ENCODE results near the gene SSH3.

SSH3 gene

GRCh38 chr11:67332081-67332691, 28.9 kb downstream of the SSH3 start:
- Histone ChIP-seq H3K4me1 (ENCODE audit: control insufficient read depth, low read depth, low read length) (no peaks in the 10 kb centered on the region), H3K18ac (ENCODE audit: low read length) (no peak overlapping the region), H3K27ac (ENCODE audit: low read depth, low read length) (no peak overlapping the region), H3K27me3 (ENCODE audit: insufficient read depth, low read length, poor library complexity) (no peaks in the 10 kb centered on the region), H2BK120ac (ENCODE audit: low read depth, low read length) (no peak overlapping the region), H3K79me1 (ENCODE audit: low read length) (no peaks in the 10 kb centered on the region), H2AK5ac (ENCODE audit: low read length) (no peak overlapping the region), H3K36me3 (ENCODE audit: control insufficient read depth, insufficient read depth, low read length) (no peaks in the 10 kb centered on the region), H2BK15ac (replicated peaks; ENCODE audit: low read depth) (no peak overlapping the region), H3K4ac (ENCODE audit: low read depth, low read length) (no peak overlapping the region), H4K5ac (ENCODE audit: low read length) (no peak overlapping the region), H3K56ac (ENCODE audit: low read length) (no peak overlapping the region), H3K9ac (ENCODE audit: low read length) (no peak overlapping the region), H3K4me3 (ENCODE audit: low read length) (no peak overlapping the region), H3K23ac (ENCODE audit: low read length) (no peak overlapping the region), H2BK5ac (ENCODE audit: low read length) (no peak overlapping the region), H3K4me2 (ENCODE audit: low read length) (no peak overlapping the region), H4K8ac (ENCODE audit: low read depth, low read length) (no peak overlapping the region), H3K79me2 (ENCODE audit: control insufficient read depth, insufficient read depth, low read length) (no peaks in the 10 kb centered on the region)
- DNase-seq: no peak
- no CpG with 5 or more reads among the region's 6 CpGs for WGBS (ENCODE audit: extremely low coverage, insufficient coverage, low lambda C conversion rate)

- no CpG with 5 or more reads among the region's 3 CpGs for WGBS (ENCODE audit: extremely low coverage, insufficient coverage, low lambda C conversion rate)
- no peak overlapping the region for H2BK120ac ChIP-seq (ENCODE audit: low read depth, low read length)
- no peak overlapping the region for H2BK5ac ChIP-seq (ENCODE audit: low read length)
- no peak overlapping the region for H3K27ac ChIP-seq (ENCODE audit: low read depth, low read length)
- no peak overlapping the region for H4K8ac ChIP-seq (ENCODE audit: low read depth, low read length)
- H3K27me3 ChIP-seq (ENCODE audit: insufficient read depth, low read length, poor library complexity): no peaks in the 10 kb centered on the region
- no peaks in the 10 kb centered on the region for H3K36me3 ChIP-seq (ENCODE audit: control insufficient read depth, insufficient read depth, low read length)
- no peak overlapping the region for H3K23ac ChIP-seq (ENCODE audit: low read length)
- H3K4me3 ChIP-seq (ENCODE audit: low read length): no peak overlapping the region
- no peaks in the 10 kb centered on the region for H3K79me2 ChIP-seq (ENCODE audit: control insufficient read depth, insufficient read depth, low read length)
- no peak overlapping the region for H3K9ac ChIP-seq (ENCODE audit: low read length)
- no peak overlapping the region for H3K56ac ChIP-seq (ENCODE audit: low read length)
- DNase-seq: no peak
- H3K79me1 ChIP-seq (ENCODE audit: low read length): no peaks in the 10 kb centered on the region
- H4K5ac ChIP-seq (ENCODE audit: low read length): no peak overlapping the region
- H3K4ac ChIP-seq (ENCODE audit: low read depth, low read length): no peak overlapping the region
- no peak overlapping the region for H2AK5ac ChIP-seq (ENCODE audit: low read length)
- no peaks in the 10 kb centered on the region for H3K4me1 ChIP-seq (ENCODE audit: control insufficient read depth, low read depth, low read length)
- H3K18ac ChIP-seq (ENCODE audit: low read length): no peak overlapping the region
- no peak overlapping the region for H3K4me2 ChIP-seq (ENCODE audit: low read length)
- no peak overlapping the region for H2BK15ac ChIP-seq (replicated peaks; ENCODE audit: low read depth)
These were observed 33.9 kb downstream of the SSH3 start for GRCh38 chr11:67337257-67337656.

- no peaks in the 10 kb centered on the region for H3K4me1 ChIP-seq (ENCODE audit: control insufficient read depth, low read depth, low read length)
- no peak overlapping the region for H2BK15ac ChIP-seq (replicated peaks; ENCODE audit: low read depth)
- H3K36me3 ChIP-seq (ENCODE audit: control insufficient read depth, insufficient read depth, low read length): no peaks in the 10 kb centered on the region
- H3K4me2 ChIP-seq (ENCODE audit: low read length): no peak overlapping the region
- WGBS (ENCODE audit: extremely low coverage, insufficient coverage, low lambda C conversion rate): no CpG with 5 or more reads among the region's 4 CpGs
- H3K23ac ChIP-seq (ENCODE audit: low read length): no peak overlapping the region
- no peak overlapping the region for H3K4me3 ChIP-seq (ENCODE audit: low read length)
- H3K4ac ChIP-seq (ENCODE audit: low read depth, low read length): no peak overlapping the region
- H3K18ac ChIP-seq (ENCODE audit: low read length): no peak overlapping the region
- no peak overlapping the region for H4K8ac ChIP-seq (ENCODE audit: low read depth, low read length)
- H2BK5ac ChIP-seq (ENCODE audit: low read length): no peak overlapping the region
- no peak overlapping the region for H4K5ac ChIP-seq (ENCODE audit: low read length)
- DNase-seq: no peak
- no peaks in the 10 kb centered on the region for H3K79me1 ChIP-seq (ENCODE audit: low read length)
- no peaks in the 10 kb centered on the region for H3K27me3 ChIP-seq (ENCODE audit: insufficient read depth, low read length, poor library complexity)
- no peak overlapping the region for H2AK5ac ChIP-seq (ENCODE audit: low read length)
- no peaks in the 10 kb centered on the region for H3K79me2 ChIP-seq (ENCODE audit: control insufficient read depth, insufficient read depth, low read length)
- no peak overlapping the region for H3K9ac ChIP-seq (ENCODE audit: low read length)
- no peak overlapping the region for H3K56ac ChIP-seq (ENCODE audit: low read length)
- H3K27ac ChIP-seq (ENCODE audit: low read depth, low read length): no peak overlapping the region
- no peak overlapping the region for H2BK120ac ChIP-seq (ENCODE audit: low read depth, low read length)
These were observed 40.9 kb downstream of the SSH3 start for GRCh38 chr11:67344264-67344663.

GRCh38 chr11:67345247-67345919, 42.1 kb downstream of the SSH3 start:
- Histone ChIP-seq H2BK120ac (ENCODE audit: low read depth, low read length) (no peak overlapping the region), H3K23ac (ENCODE audit: low read length) (no peak overlapping the region), H2AK5ac (ENCODE audit: low read length) (no peak overlapping the region), H3K27ac (ENCODE audit: low read depth, low read length) (no peak overlapping the region), H3K4me2 (ENCODE audit: low read length) (no peak overlapping the region), H3K4me3 (ENCODE audit: low read length) (no peak overlapping the region), H2BK5ac (ENCODE audit: low read length) (no peak overlapping the region), H2BK15ac (replicated peaks; ENCODE audit: low read depth) (no peak overlapping the region), H3K79me1 (ENCODE audit: low read length) (no peaks in the 10 kb centered on the region), H4K8ac (ENCODE audit: low read depth, low read length) (no peak overlapping the region), H3K36me3 (ENCODE audit: control insufficient read depth, insufficient read depth, low read length) (no peaks in the 10 kb centered on the region), H3K79me2 (ENCODE audit: control insufficient read depth, insufficient read depth, low read length) (no peaks in the 10 kb centered on the region), H3K4ac (ENCODE audit: low read depth, low read length) (no peak overlapping the region), H3K56ac (ENCODE audit: low read length) (no peak overlapping the region), H3K27me3 (ENCODE audit: insufficient read depth, low read length, poor library complexity) (no peaks in the 10 kb centered on the region), H4K5ac (ENCODE audit: low read length) (no peak overlapping the region), H3K9ac (ENCODE audit: low read length) (no peak overlapping the region), H3K18ac (ENCODE audit: low read length) (no peak overlapping the region), H3K4me1 (ENCODE audit: control insufficient read depth, low read depth, low read length) (no peaks in the 10 kb centered on the region)
- DNase-seq: no peak
- no CpG with 5 or more reads among the region's 8 CpGs for WGBS (ENCODE audit: extremely low coverage, insufficient coverage, low lambda C conversion rate)

GRCh38 chr11:67345920-67346819, 42.8 kb downstream of the SSH3 start:
- no peak overlapping the region for H2BK120ac ChIP-seq (ENCODE audit: low read depth, low read length)
- H2BK15ac ChIP-seq (replicated peaks; ENCODE audit: low read depth): no peak overlapping the region
- no peaks in the 10 kb centered on the region for H3K79me2 ChIP-seq (ENCODE audit: control insufficient read depth, insufficient read depth, low read length)
- no peak overlapping the region for H3K18ac ChIP-seq (ENCODE audit: low read length)
- no peaks in the 10 kb centered on the region for H3K36me3 ChIP-seq (ENCODE audit: control insufficient read depth, insufficient read depth, low read length)
- no peak overlapping the region for H4K8ac ChIP-seq (ENCODE audit: low read depth, low read length)
- WGBS (ENCODE audit: extremely low coverage, insufficient coverage, low lambda C conversion rate): no CpG with 5 or more reads among the region's 7 CpGs
- H2AK5ac ChIP-seq (ENCODE audit: low read length): no peak overlapping the region
- no peak overlapping the region for H3K4me3 ChIP-seq (ENCODE audit: low read length)
- H3K27me3 ChIP-seq (ENCODE audit: insufficient read depth, low read length, poor library complexity): no peaks in the 10 kb centered on the region
- no peak overlapping the region for H3K4me2 ChIP-seq (ENCODE audit: low read length)
- peak; percentile 68 for DNase-seq
- H3K4ac ChIP-seq (ENCODE audit: low read depth, low read length): no peak overlapping the region
- no peak overlapping the region for H2BK5ac ChIP-seq (ENCODE audit: low read length)
- no peak overlapping the region for H3K56ac ChIP-seq (ENCODE audit: low read length)
- no peak overlapping the region for H4K5ac ChIP-seq (ENCODE audit: low read length)
- H3K23ac ChIP-seq (ENCODE audit: low read length): no peak overlapping the region
- no peaks in the 10 kb centered on the region for H3K79me1 ChIP-seq (ENCODE audit: low read length)
- no peak overlapping the region for H3K27ac ChIP-seq (ENCODE audit: low read depth, low read length)
- no peak overlapping the region for H3K9ac ChIP-seq (ENCODE audit: low read length)
- H3K4me1 ChIP-seq (ENCODE audit: control insufficient read depth, low read depth, low read length): no peaks in the 10 kb centered on the region

All from mesendoderm (in vitro differentiated cells).